ENCODE measurements around the gene CRYGN.

GRCh38 chr7:151392426-151392825 lies 47.5 kb downstream of the CRYGN start:
- TF ChIP-seq GATA3 (IDR thresholded peaks at IDR 0.05; ENCODE audit: low read depth, low read length) (no peak), GATA2 (IDR thresholded peaks at IDR 0.05; ENCODE audit: low read depth, low read length) (no peak)

Measured in SH-SY5Y (cell line).